NCI-H146 treated with DMSO at 0.1 percent for 48 hours (cell line): ENCODE results near the gene ZNF451.
"Not testable (repeated sequence)": the region's sequence is repeated elsewhere in the genome, so short reads cannot be mapped to it uniquely, and the experiment has no call there.

Experiments used
- DNase-seq: peaks from one replicate; lab custom pipeline; 2025; ENCODE audit not compliant: unreplicated experiment; lab: John Stamatoyannopoulos, UW

Gene ZNF451, protein sequence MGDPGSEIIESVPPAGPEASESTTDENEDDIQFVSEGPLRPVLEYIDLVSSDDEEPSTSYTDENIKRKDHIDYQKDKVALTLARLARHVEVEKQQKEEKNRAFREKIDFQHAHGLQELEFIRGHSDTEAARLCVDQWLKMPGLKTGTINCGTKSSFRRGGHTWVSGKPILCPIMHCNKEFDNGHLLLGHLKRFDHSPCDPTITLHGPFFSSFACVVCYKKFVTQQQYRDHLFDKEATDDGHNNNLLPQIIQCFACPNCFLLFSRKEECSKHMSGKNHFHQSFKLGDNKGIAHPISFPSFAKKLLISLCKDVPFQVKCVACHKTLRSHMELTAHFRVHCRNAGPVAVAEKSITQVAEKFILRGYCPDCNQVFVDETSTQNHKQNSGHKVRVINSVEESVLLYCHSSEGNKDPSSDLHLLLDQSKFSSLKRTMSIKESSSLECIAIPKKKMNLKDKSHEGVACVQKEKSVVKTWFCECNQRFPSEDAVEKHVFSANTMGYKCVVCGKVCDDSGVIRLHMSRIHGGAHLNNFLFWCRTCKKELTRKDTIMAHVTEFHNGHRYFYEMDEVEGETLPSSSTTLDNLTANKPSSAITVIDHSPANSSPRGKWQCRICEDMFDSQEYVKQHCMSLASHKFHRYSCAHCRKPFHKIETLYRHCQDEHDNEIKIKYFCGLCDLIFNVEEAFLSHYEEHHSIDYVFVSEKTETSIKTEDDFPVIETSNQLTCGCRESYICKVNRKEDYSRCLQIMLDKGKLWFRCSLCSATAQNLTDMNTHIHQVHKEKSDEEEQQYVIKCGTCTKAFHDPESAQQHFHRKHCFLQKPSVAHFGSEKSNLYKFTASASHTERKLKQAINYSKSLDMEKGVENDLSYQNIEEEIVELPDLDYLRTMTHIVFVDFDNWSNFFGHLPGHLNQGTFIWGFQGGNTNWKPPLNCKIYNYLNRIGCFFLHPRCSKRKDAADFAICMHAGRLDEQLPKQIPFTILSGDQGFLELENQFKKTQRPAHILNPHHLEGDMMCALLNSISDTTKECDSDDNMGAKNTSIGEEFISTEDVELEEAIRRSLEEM

DNA sequence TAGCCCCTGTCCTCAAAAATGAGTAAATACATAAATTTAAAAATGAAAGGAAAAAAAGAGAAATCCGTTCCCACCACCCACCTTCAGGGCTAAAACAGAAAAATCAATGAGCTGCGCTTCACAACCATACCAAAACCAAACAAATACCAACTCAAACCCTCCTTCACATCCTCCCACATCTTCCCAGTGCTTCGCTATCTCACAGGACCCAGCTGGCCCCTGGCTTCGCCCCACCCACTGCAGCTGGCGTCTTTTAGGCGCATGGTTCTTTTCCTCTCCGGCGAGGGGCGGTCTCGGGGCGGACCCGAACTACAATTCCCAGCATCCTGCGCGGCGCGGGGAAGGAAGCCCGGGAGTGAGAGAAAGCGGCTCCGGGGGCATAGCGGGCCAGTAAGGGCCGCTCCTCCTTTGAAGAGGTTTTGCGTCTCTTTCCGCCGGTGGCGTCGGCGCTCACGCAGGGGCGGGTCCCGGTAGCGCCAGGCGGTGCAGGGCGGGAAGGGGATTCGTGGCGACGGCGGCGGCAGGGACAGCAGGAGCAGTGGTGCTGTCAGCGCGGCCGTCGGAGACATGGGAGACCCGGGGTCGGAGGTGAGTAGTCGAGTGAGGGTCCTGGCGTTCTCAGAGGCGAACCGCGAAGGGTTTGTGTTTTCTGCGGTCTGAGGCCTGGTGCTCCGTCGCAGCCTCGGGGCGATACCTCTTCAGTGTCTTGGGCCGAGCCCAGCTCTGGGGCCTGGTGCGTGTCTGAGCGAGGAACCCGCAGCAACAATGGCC lies at the start of gene ZNF451:
Gene ZNF451, plus strand, starts transcription at position 502 of the 771 bp plus-strand sequence. Its CDS starts 66 bp downstream, at position 568.
- DNase-seq = peak; percentile 95

GRCh38 chr6:57044061-57044460 lies 45.9 kb upstream of the ZNF451 start:
- DNase-seq = not testable (repeated sequence)

DNA sequence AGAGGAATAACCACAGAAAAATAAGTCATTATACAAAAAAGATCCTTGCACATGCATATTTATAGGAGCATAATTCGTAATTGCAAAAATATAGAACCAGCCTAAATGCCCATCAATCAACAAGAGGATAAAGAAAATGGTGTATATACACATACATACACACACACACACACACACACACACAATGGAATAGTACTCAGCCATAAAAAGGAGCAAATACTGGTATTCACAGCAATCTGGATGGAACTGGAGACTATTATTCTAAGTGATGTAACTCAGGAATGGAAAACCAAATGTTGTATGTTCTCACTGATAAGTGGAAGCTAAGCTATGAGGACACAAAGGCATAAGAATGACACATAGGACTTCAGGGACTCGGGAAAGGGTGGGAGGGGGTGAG lies 45.4 kb upstream of the ZNF451 start:
- no peak for DNase-seq

DNA sequence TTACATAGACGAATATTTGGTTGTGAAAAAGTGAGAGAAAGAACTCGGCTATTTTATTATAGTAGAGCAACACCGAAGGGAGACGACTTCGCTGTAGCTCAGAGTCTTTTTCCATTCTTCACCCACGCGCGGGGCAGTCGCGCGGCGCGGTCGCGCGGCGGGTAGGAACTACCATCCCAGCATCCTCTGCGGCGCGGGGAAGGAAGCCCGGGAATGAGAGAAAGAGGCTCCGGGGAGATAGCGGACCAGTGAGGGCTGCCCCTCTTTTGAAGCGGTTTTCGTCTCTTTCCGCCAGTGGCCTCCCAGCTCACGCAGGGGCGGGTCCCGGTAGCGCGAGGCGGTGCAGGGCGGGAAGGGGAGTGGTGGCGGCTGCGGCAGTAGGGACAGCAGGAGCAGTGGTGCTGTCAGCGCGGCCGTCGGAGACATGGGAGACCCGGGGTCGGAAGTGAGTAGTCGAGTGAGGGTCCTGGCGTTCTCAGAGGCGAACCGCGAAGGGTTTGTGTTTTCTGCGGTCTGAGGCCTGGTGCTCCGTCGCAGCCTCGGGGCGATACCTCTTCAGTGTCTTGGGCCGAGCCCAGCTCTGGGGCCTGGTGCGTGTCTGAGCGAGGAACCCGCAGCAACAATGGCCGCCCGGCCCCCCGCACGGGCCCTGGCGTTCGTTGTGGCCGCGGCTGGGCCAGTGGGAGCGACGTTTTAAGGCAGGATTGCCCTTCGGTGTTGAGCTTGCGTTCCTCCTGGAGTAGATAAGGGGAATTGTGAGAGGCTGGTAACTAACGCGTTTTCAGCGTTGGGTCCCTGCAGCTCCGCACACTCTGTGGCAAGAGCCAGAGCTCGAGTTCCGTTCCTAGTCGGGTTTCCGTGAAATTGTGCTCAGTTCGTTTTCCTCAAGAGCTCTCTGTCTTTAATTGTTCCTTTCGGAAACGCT lies 43.4 kb upstream of the ZNF451 start, which contains the start of gene KIAA1586:
Gene KIAA1586, plus strand, starts transcription at position 362 of the 925 bp plus-strand sequence. Its CDS starts 63 bp downstream, at position 425.
- peak; percentile 91 for DNase-seq

- DNase-seq = not testable (repeated sequence)
Measured at GRCh38 chr6:57047257-57047585, 42.8 kb upstream of the ZNF451 start.

DNA sequence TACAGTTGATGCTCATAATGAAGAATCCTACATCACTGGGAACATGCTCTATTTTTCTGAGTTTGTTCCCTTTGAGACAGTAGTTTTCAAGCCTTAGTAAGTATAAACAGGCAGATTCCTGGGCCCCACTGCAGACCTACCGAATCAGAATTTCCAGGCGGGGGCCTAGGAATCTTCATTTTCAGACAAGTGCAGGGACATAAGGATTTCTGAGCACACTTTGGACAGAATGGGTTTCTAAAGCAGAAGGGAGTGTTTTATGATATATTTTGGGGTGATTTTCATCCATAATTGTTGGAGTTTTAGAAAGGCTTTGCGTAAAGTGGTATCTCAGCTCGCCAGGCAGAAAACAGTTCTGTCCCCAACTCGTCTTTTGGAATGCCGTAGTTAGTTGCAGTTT lies 42.1 kb upstream of the ZNF451 start:
- not testable (repeated sequence) for DNase-seq

DNA sequence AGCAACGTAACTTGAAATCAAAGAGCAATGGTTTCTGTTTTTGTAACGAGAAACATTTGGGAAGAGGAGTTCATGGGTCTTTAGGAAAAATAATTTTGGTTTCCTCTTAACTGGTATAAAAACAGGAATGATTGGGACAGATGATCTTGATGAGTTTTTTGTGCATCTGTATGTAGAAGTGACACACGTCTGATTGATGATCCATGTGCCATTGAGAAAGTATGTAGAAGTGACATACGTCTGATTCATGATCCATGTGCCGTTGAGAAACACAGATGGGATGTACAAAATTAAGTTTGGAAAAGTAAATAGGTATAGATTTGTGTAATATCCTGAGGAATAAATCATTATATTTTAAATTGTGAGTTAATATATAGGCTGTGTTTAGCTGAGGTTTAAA lies 41.4 kb upstream of the ZNF451 start:
- no peak for DNase-seq

DNA sequence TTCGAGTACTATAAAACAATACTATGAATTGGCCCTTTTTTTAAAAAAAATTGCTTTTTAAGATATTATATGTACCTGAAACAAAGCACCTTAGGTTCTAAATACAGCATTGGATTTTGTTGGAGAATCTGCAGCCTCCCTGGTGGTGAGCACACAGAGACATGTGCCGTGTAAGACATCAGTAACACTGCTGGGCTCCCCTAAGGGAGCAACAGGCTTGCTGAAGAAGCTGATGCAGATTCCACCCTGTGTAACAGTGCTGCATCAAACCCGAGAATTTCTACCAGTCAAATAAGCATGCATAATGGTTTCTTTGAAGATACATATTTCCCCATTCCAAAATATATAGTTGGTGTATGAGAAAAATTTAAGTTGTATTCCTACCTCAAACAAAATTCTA lies 26.1 kb upstream of the ZNF451 start:
- no peak for DNase-seq

- no peak for DNase-seq
Measured at GRCh38 chr6:57064809-57065208, 25.2 kb upstream of the ZNF451 start.

GRCh38 chr6:57068061-57068460 lies 21.9 kb upstream of the ZNF451 start:
- no peak for DNase-seq

DNA sequence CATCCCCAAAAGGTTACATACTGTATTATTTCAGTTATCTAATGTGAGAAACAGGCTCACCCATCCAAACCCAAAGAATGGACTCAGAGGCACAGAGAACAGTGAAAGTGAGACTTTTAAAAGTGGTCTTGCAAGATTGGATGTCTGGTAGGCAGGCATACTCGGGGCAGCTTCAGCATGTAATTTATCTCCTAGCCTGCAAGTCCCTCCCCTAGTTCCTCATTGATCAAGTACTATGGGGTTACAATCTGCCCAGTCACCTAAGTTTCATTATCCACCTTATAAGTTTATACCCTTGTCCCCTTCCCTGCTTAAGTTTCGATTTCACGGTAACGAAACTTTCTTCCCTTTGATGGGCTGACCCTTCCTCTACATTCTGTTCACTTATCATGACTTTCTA lies 20.8 kb upstream of the ZNF451 start:
- no peak for DNase-seq

- no peak for DNase-seq
Measured at GRCh38 chr6:57069920-57070331, 20.1 kb upstream of the ZNF451 start.

- no peak for DNase-seq
Measured at GRCh38 chr6:57072108-57072507, 17.9 kb upstream of the ZNF451 start.

- no peak for DNase-seq
Measured at GRCh38 chr6:57074383-57074782, 15.6 kb upstream of the ZNF451 start.

DNA sequence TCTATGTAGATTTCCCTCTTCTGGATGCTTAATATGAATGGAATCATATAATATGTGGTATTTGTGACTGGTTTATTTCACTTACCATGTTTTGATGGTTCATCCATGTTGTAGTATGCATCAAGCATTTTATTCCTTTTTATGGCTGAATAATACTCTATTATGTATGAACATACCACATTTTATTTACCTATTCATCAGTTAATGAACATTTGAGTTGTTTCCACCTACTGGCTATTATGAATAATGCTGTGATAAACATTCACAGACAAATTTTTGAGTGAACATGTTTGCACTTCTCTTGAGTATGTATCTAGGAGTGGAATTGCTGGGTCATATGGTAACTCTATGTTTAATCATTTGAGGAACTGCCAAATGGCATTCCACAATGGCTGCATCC lies 14.9 kb upstream of the ZNF451 start:
- DNase-seq = no peak

DNA sequence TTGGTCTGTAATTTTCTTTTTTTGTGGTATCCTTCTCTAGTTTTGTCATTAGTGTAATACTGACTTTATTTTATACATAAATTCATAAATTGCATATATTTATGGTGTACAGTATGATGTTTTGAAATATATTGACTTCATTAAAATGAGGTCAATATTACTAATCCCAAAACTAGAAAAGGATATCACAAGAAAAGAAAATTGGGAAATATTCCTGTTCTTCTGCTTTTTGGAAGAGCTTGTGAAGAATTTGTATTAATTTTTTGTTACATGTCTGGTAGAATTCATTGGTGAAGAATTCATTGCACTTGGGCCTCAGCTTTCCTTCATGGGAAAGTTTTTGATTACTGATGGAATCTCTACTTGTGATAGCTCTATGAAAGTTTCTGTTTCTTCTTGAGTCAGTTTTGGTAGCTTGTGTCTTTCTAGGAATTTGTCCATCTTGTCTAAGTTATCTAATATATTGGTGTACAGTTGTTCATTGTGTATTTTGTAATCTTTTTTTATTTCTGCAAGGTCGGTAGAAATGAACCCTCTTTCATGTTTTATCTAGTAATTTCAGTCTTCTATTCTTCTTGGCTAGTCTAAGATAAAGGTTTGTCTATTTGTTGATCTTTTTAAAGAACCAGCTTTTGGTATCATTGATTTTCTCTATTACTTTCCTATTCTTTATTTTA lies 11.3 kb upstream of the ZNF451 start:
- no peak for DNase-seq

- no peak for DNase-seq
Measured at GRCh38 chr6:57085471-57085870, 4.5 kb upstream of the ZNF451 start.

- no peak for DNase-seq
Measured at GRCh38 chr6:57086843-57087242, 3.1 kb upstream of the ZNF451 start.

GRCh38 chr6:57087916-57088315 lies 2.1 kb upstream of the ZNF451 start:
- no peak for DNase-seq
